ENCODE results near the gene KRT31. TPM values are rescaled to one million over a fixed set of nuclear protein-coding genes. Genes with fewer than 3 reads are reported as not detected.
"Not testable (repeated sequence)": the region's sequence is repeated elsewhere in the genome, so short reads cannot be mapped to it uniquely, and the experiment has no call there.

KRT31 gene
- total RNA-seq, 2 donors from 2014 or later = not detected

- no peaks in the 10 kb centered on the region for H3K27me3 Mint-ChIP-seq (ENCODE audit: insufficient read depth)
- H3K27ac Mint-ChIP-seq = no peak overlapping the region
- H3K4me3 ChIP-seq (ENCODE audit: low read length) = no peak overlapping the region
- H3K36me3 ChIP-seq (ENCODE audit: control insufficient read depth, insufficient read depth, low read length) = no peaks in the 10 kb centered on the region
- no peaks in the 10 kb centered on the region for H3K9me3 ChIP-seq (ENCODE audit: control insufficient read depth, low read length)
- H3K9me3 Mint-ChIP-seq = no peaks in the 10 kb centered on the region
- no peaks in the 10 kb centered on the region for H3K36me3 Mint-ChIP-seq (ENCODE audit: low read depth)
- no peak overlapping the region for H3K4me3 Mint-ChIP-seq
- no peak overlapping the region for H3K27ac ChIP-seq (ENCODE audit: low read depth, low read length)
- H3K4me1 ChIP-seq (ENCODE audit: control insufficient read depth, insufficient read depth, low read length) = no peaks in the 10 kb centered on the region
- TF ChIP-seq CTCF (conservative IDR thresholded peaks at IDR 0.05) = no peak
- H3K9ac ChIP-seq (ENCODE audit: extremely low read depth, low read length, poor library complexity, severe bottlenecking) = no peak overlapping the region
- H3K4me1 Mint-ChIP-seq = no peaks in the 10 kb centered on the region
- no peaks in the 10 kb centered on the region for H3K27me3 ChIP-seq (ENCODE audit: control insufficient read depth, insufficient read depth, low read length, poor library complexity, severe bottlenecking)
- WGBS, 2 experiments (ENCODE audit: insufficient coverage in 1 of 2, insufficient read length in 1 of 2) = 88 to 91% methylated on average over 7 of the region's 7 CpGs
- DNase-seq = no peak
Measured at GRCh38 chr17:41429667-41430066, 32.3 kb upstream of the KRT31 start.

- 70 to 77% methylated on average over 3 to 4 of the region's 4 CpGs for WGBS, 2 experiments (ENCODE audit: insufficient coverage in 1 of 2, insufficient read length in 1 of 2)
- Histone ChIP-seq H3K27ac (ENCODE audit: low read depth, low read length) (no peak overlapping the region), H3K9me3 (ENCODE audit: control insufficient read depth, low read length) (no peaks in the 10 kb centered on the region), H3K4me1 (ENCODE audit: control insufficient read depth, insufficient read depth, low read length) (no peaks in the 10 kb centered on the region), H3K36me3 (ENCODE audit: control insufficient read depth, insufficient read depth, low read length) (no peaks in the 10 kb centered on the region), H3K9ac (ENCODE audit: extremely low read depth, low read length, poor library complexity, severe bottlenecking) (no peak overlapping the region), H3K4me3 (ENCODE audit: low read length) (no peak overlapping the region), H3K27me3 (ENCODE audit: control insufficient read depth, insufficient read depth, low read length, poor library complexity, severe bottlenecking) (no peaks in the 10 kb centered on the region)
- no peak for TF ChIP-seq CTCF (conservative IDR thresholded peaks at IDR 0.05)
- Mint-ChIP-seq H3K27ac (no peak overlapping the region), H3K27me3 (ENCODE audit: insufficient read depth) (peaks cover 2% of the 10 kb centered on the region), H3K9me3 (no peaks in the 10 kb centered on the region), H3K4me1 (no peaks in the 10 kb centered on the region), H3K36me3 (ENCODE audit: low read depth) (no peaks in the 10 kb centered on the region), H3K4me3 (no peak overlapping the region)
- DNase-seq = no peak
Measured at GRCh38 chr17:41428591-41429291, 31.3 kb upstream of the KRT31 start.

GRCh38 chr17:41424111-41424635 lies 26.8 kb upstream of the KRT31 start, which contains the start of gene KRT37:
Gene KRT37, minus strand, starts transcription at chr17:41424585. Its CDS starts 62 bp downstream, at chr17:41424523.
- H3K9me3 Mint-ChIP-seq = no peaks in the 10 kb centered on the region
- DNase-seq = no peak
- no peaks in the 10 kb centered on the region for H3K4me1 Mint-ChIP-seq
- no peaks in the 10 kb centered on the region for H3K4me1 ChIP-seq (ENCODE audit: control insufficient read depth, insufficient read depth, low read length)
- no peak within 1 kb of the TSS for H3K27ac ChIP-seq (ENCODE audit: low read depth, low read length)
- no peak within 1 kb of the TSS for H3K4me3 Mint-ChIP-seq
- no peaks in the 10 kb centered on the region for H3K36me3 ChIP-seq (ENCODE audit: control insufficient read depth, insufficient read depth, low read length)
- peaks cover 8% of the 10 kb centered on the region for H3K27me3 ChIP-seq (ENCODE audit: control insufficient read depth, insufficient read depth, low read length, poor library complexity, severe bottlenecking)
- 92 to 95% methylated on average over 11 to 12 of the region's 13 CpGs for WGBS, 2 experiments (ENCODE audit: insufficient coverage in 1 of 2, insufficient read length in 1 of 2)
- no peaks in the 10 kb centered on the region for H3K9me3 ChIP-seq (ENCODE audit: control insufficient read depth, low read length)
- no peak within 1 kb of the TSS for H3K27ac Mint-ChIP-seq
- TF ChIP-seq CTCF (conservative IDR thresholded peaks at IDR 0.05) = no peak
- H3K27me3 Mint-ChIP-seq (ENCODE audit: insufficient read depth) = peaks cover 5% of the 10 kb centered on the region
- no peaks in the 10 kb centered on the region for H3K36me3 Mint-ChIP-seq (ENCODE audit: low read depth)
- H3K4me3 ChIP-seq (ENCODE audit: low read length) = no peak within 1 kb of the TSS
- H3K9ac ChIP-seq (ENCODE audit: extremely low read depth, low read length, poor library complexity, severe bottlenecking) = no peak within 1 kb of the TSS

GRCh38 chr17:41422586-41422985 lies 25.2 kb upstream of the KRT31 start:
- H3K9ac ChIP-seq (ENCODE audit: extremely low read depth, low read length, poor library complexity, severe bottlenecking); H3K4me1 ChIP-seq (ENCODE audit: control insufficient read depth, insufficient read depth, low read length); H3K4me3 ChIP-seq (ENCODE audit: low read length); H3K27me3 Mint-ChIP-seq (ENCODE audit: insufficient read depth); H3K9me3 ChIP-seq (ENCODE audit: control insufficient read depth, low read length); H3K36me3 Mint-ChIP-seq (ENCODE audit: low read depth); H3K27ac ChIP-seq (ENCODE audit: low read depth, low read length); DNase-seq; H3K4me3 Mint-ChIP-seq; H3K4me1 Mint-ChIP-seq; H3K27ac Mint-ChIP-seq; H3K9me3 Mint-ChIP-seq; H3K27me3 ChIP-seq (ENCODE audit: control insufficient read depth, insufficient read depth, low read length, poor library complexity, severe bottlenecking); H3K36me3 ChIP-seq (ENCODE audit: control insufficient read depth, insufficient read depth, low read length): not testable (repeated sequence)
- 80 to 86% methylated on average over 1 to 11 of the region's 11 CpGs for WGBS, 2 experiments (ENCODE audit: insufficient coverage in 1 of 2, insufficient read length in 1 of 2)

All from endodermal cell (in vitro differentiated cells).